ENCODE data around the gene TANGO2. TPM values are rescaled to one million over a fixed set of nuclear protein-coding genes. Genes with fewer than 3 reads are reported as not detected.

TANGO2 gene
- total and polyA plus RNA-seq, 9 of the 15 experiments (the other 6 are each of a cell fraction or from before 2014, with no cell fraction given), result 15.5 to 94.9 (median 70.1) TPM

DNA sequence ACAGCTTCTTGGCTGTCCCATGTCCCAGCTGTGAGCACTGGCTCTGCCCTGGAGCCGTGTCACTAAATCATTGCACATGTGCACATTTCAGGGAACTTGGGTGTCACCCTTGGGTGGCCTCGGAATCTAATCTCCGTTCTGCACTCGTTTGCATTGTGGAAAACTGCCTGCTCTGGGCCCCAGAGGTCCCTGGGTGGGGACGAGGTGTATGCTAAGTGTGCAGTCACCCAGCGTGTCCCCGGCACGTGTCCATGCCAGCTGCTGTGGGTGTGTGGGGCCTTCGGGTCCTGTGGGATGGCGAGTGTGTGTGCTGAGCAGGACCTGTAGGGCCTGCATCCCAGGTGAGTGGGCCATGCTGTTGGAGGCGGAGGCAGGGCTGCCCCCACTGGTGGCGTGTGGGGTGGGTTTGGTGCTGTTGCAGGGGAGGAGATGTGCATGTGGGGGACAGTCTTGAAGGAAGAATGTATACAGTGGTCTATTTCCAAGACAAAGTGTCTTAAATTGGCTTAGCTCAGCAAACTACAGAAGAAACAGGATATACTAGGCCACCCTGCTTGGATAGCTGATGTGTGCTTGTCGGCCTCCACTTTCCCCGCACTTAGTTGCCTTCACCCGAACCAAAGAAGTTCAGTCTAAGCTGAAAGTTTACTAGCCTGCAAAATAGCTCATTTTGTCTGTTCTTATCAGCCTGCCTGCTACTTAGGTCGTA, 14.6 kb downstream of the TANGO2 start (continued):
- TF ChIP-seq ZNF407 (IDR thresholded peaks at IDR 0.05; ENCODE audit: low read depth), result no peak
- TF ChIP-seq NCOA2 (IDR thresholded peaks at IDR 0.05; ENCODE audit: partially characterized antibody in 2 of 2), result no peak
- TF ChIP-seq POLR2G (IDR thresholded peaks at IDR 0.05; ENCODE audit: low read depth, low read length), result peak; percentile 61
- TF ChIP-seq, protein P1, sequence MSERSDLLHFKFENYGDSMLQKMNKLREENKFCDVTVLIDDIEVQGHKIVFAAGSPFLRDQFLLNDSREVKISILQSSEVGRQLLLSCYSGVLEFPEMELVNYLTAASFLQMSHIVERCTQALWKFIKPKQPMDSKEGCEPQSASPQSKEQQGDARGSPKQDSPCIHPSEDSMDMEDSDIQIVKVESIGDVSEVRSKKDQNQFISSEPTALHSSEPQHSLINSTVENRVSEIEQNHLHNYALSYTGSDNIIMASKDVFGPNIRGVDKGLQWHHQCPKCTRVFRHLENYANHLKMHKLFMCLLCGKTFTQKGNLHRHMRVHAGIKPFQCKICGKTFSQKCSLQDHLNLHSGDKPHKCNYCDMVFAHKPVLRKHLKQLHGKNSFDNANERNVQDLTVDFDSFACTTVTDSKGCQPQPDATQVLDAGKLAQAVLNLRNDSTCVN (CRISPR knock-in tag; IDR thresholded peaks at IDR 0.05), result no peak
- TF ChIP-seq MXI1 (IDR thresholded peaks at IDR 0.05; ENCODE audit: low read depth, low read length), result peak; percentile 68; the same call in 1 of the 2 replicates
- TF ChIP-seq SMC3 (conservative IDR thresholded peaks at IDR 0.05; ENCODE audit: insufficient read depth, low read depth, low read length), result no peak

All from K562 (cell line).